GM18505 (cell line): ENCODE data around the gene VAC14.
"Not testable (repeated sequence)": the region's sequence is repeated elsewhere in the genome, so short reads cannot be mapped to it uniquely, and the experiment has no call there.

ENCODE experiments used
- ATAC-seq: cut with Tn5 transposase; IDR thresholded peaks from one replicate; pipeline ENCODE4 v1.9.1; 2021; ENCODE audit not compliant: unreplicated experiment
- POLR2A ChIP-seq: IDR thresholded peaks from 4 replicates; pipeline ENCODE4 v1.6.1; 2011; ENCODE audit warnings: borderline replicate concordance; ENCODE audit not compliant: insufficient read depth, insufficient read length; ENCODE audit errors: extremely low read depth

Gene VAC14

DNA sequence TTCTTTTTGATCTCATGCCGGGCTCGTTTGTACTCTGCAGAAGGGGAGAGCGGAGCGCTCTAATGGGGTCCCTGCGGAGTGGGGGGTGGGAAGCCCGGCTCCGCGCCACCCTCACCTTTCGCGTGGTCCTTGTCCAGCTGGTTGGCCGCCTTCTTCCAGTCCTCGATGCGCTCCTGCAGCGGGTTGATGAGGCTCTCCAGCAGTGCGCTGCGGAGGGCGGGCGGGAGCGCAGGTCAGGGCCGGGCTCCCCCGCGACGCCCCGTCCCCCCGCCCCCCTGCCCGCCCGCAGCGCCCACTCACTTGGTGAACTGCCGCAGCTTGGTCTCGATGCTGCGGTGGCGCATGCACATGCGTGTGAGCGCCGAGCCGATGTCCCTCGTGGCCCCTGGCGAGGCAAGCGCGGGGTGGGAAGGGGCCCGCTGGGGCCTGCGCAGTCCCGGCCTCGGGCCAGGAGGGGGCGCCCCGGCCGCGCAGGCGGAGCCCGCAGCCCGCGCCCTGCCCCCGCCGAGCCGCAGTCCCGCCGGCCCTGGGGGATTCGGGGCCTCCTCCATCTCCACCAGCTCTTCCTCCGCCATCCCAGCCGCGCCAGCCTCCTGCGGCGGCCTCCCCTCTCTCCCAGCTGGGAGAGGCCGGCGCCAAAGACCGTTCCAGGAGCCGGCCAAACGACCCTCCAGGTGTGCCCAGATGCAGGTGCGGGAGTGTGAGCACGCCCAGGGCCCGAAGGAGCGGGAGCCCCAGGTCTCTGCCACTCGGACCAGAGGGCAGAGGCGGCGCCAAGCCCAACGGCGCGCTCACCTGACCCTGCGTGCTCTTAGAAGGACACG lies 121.1 kb downstream of the VAC14 start:
- no peak for TF ChIP-seq POLR2A
- no peak for ATAC-seq

DNA sequence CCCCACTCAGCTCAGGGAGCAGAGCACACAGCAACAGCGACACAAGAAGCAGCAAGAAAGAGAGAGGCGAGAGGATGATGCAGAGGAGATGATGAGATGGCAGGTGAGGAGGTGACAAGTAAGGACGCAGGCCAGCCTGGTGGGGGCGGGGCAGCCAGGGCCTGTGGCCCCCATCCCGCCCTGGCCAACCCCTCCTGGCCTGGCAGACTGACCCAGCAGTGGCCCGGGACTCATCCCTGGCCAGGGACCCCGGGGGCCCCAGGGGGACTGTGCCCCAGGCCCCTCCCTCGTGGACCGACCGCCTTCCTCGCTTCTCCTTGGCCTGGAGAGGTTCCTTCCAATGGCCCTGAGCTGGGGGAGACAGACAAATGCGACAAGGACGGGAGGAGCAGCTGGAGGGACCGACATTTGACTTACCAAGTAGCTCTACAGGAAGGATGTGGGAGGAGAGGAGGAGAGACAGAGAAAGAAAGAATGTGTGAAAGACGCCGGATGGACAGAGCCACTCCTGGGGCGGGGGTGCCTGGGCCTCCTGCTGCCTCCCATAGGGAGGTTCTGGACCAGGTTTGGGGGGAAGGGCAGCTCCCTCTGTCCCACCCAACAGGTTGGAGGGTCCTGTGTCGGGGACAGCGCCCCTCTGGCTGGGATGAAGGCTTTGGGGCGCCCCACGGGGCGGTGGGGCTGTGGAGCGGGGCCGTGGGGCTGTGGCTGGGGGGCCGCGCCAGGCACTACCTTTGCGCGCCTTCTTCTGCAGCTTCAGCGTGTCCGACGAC lies 121.9 kb downstream of the VAC14 start:
- no peak for TF ChIP-seq POLR2A
- no peak for ATAC-seq

DNA sequence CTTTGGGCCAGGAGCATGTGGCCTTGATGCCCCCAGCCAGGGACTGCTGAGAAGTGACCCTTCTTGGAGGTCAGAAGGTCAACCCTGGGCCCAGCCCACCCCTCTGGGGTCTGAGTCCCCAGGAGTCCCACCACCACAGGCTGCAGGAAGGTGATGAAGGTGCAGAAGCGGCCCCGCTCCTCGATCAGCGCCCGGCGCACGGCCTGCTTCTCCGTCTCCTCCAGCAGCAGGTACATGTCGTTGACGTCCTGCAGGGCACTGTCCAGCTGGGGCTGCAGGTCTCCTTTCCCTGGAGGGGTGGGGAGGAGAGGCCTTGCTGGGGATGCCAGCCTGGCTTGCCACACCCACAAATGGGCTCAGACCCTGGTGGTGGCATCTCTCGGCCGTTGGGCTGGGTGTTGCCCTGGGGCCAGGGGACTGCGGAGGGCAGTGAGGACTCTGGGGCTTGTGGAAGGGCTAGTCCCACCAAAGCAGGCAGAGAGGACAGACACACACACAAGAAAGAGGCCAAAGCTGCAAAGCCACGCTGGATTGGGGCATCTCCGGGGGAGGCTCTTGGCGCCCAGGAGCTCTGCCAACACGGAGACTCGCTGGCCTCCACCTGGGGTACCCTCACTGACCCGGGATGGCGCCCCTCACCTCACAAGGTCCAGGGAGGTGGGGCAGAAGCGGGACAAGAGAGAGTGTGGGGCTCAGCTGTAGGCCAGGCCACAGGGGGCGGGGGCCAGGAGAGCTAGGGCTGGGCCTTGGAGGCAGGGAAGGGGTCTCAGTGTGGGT lies 122.6 kb downstream of the VAC14 start:
- ATAC-seq, result no peak
- no peak for TF ChIP-seq POLR2A

DNA sequence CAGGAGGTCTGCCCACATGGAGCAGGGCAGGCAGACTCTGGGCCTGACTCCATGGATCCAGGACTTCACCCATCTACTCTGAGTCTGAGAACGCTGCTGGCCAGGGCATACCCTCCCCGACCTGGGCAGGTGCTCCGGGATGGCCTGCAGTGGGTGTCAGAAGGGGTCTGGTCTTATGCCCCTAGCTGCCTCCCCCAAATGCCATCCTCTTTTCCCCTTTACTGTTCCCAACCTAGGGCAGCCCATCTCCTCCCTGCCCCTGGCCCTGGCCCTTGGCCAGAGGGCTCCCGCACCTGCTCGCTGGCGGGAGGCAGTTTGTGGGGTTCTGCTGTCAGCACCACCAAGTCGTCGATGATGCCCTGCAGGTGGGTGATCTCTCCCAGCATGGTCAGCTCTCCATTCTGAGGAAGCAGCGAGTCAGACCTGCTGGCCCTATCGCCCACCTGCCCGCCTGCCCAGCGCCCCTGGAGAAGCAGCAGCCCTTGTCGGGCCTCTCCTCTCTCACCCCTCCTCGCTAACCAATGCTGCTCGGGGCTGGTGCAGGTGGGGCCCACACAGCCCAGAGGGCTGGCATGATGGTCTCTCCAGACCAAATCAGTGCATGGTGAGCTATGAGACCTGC lies 123.3 kb downstream of the VAC14 start:
- TF ChIP-seq POLR2A, result no peak

DNA sequence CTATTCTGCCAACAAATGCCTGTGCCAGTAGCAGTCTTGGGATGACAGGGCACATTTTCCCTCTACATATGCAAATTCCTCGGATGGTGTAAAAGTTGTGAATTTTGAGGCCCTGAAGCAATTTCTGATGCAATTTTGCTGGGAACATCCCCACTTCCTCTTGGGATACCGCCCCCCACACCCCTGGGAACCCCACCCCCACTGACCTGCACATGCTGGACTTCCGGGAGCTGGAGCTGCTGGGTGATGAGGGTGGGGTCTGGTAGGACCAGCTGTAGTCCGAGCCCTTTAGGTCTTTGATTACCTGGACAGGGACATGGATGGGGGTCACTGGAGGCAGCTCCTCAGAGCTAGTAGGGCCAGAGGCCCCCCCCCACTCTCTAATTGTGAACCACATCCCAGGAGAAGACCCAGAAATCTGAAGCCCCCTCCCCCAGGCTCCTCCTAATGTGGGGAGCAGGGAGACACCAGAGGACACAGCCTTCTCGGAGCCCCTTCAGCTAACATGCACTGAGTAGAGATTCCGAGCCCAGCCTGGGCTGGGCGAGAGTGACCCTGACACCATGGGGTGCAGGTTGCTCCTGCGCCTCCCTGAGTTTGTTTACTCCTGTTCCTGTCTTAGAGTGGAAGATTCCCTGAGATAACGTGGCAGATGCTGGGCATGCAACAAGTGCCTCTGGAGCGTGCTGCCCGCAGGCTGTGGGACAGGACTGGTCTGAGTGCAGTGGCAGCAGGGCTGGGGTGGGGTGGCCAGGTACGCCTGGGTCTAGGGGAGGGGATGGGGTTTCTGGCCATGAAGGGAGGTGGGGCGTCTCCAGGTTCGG lies 124.1 kb downstream of the VAC14 start:
- no peak for TF ChIP-seq POLR2A
- no peak for ATAC-seq

More for the DNA sequence above, 123.3 kb downstream of the VAC14 start:
- no peak for ATAC-seq

DNA sequence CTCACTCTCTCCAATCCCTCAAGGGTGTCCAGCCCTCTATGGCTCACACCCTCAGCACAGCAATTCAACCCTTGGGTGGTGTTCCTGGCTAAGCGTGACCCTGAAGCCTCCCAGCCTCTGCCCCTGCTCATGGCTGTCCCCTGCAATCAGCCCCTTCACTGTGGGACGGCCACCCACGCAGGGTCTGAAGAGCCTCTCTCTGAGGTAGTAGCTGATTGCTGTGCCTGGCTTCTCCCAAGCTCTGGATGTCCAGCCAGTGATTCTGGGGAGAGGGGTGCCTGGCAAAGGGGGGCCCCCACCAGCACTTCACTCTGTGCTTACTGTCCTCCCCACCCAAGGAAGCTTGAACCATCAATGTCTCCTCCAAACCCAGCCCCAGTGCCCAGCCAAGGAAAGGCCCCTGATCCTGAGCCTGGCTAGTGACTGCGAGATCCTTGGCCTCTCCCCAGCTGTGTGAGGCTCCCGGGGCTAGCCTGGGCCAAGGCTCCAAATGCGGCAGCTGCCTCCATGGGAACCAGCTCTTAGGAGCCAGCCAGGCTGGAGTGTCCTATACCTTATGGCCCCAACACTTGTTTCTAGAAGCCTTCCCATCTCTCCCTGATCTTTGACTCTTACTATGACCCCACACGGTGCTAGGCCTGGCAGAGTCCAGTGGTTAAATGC lies 125.0 kb downstream of the VAC14 start:
- no peak for ATAC-seq
- no peak for TF ChIP-seq POLR2A

DNA sequence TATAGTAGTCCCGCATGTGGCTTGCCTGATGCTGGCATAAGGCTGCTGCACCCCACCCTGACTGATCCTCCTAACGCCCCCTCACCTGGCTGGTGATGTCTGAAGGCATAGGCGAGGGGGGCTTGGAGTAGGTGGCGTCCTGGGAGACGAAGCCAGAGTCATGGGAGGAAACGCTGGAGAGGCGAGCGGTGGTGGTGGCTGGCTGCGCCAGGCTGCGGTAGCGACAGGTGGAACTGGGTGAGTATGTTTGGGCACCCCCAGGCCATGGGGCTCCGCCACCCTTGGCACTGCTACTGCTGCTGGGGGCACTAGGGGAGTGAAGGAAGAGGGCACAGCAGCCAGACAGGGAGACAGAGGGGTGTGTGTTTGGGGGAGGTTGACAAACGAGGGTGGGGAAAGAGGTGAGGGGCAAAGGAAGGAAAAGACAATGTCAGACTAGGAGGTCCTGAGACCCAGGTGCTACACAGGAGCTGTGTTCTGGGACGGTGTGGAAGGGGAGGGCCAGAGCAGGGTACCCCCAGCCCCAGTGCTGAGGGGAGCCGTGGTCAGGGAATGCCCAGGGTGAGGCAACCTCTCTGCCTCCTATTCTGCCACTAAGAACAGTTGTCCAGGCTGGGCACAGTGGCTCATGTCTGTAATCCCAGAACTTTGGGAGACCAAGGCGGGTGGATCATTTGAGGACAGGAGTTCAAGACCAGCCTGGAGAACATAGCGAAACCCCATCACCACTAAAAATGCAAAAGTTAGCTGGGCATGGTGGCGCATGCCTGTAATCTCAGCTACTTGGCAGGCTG lies 126.5 kb downstream of the VAC14 start:
- ATAC-seq, result no peak
- TF ChIP-seq POLR2A, result no peak

DNA sequence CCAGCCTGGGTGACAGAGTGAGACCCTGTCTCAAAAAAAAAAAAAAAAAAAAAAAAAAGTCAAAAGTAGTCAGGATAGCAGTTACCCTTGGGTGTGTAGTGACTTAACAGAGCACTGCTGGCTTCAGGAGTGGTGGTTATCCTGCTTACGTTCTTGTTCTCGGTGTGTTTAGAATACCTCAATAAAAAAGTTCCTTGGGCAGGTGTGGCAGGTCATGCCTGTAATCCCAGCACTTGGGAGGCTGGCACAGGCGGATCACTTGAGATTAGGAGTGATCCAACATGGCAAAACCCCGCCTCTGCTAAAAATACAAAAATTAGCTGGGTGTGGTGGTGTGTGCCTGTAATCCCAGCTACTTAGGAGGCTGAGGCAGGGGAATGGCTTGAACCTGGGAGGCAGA lies 130.0 kb downstream of the VAC14 start:
- not testable (repeated sequence) for ATAC-seq

DNA sequence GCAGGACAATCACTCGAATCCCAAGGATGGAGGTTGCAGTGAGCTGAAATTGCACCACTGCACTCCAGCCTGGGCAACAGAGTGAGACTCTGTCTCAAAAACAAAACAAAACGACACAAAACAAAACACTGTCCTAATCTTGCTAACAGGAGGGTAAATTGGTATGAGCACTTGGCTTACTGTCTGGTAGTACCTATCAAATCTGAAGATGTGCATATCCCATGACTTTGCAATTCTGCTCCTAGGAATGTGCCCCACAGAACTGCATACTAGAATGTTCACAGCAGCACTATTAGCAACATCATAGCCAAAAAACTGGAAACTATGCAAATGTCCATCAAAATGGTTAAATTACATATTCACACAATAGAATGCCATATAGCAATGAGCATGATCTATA lies 130.8 kb downstream of the VAC14 start:
- ATAC-seq, result no peak

DNA sequence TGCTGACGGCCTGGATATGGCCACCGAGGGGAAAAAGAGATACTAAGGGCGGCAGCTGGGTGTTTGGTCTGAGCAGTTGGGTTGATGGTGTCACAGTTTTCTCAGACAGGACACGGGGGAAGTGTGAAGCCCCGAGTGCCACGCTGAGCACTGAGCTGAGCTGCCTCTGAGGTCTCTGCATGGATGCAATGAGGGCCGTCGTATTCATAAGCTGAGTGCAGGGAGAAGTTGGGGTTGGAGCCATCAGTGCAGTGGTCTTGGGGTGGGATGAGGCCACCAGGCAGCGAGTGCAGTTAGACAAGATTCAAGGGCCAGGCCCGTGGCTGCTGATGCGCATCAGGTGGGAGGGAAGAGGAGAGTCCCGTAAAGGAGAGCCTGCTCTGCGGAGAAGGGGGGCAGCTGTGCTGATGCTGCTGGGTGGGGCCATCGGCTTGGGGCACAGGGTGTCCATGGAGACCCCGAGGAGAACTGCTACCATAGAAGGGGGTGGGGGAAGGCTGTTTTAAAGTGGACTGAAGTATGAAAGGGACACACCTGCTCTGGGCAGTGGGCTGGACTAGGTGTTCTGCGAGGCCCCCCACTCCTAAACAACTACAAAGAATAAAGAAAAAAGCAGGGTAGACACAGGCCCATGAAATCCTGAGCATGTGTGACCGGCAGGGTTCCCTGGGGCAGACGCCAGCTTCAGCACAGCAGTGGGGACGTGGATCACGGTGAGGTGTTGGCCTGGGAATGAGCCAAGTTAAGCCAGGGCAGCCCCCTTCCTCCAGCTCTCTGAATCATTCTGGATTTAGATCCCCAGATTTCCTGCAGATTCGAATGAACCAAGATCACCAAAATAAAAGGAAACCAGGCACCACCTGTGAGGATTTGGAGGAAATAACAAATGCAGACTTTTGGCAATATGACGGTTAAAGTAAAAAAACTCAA lies 134.9 kb downstream of the VAC14 start:
- no peak for TF ChIP-seq POLR2A
- ATAC-seq, result no peak

More for the DNA sequence above, 130.8 kb downstream of the VAC14 start:
- TF ChIP-seq POLR2A, result no peak
